GM12872 (cell line): ENCODE measurements around the gene FBXO33.
A peak's percentile ranks its signal among the peaks of the same experiment; 100 is the strongest.

Experiments used
- CTCF ChIP-seq: IDR thresholded peaks from 3 replicates; pipeline ENCODE4 v1.5.1; 2011; ENCODE audit warnings: low read depth, mild to moderate bottlenecking, low read length, moderate library complexity; ENCODE audit not compliant: insufficient read depth

The FBXO33 gene

GRCh38 chr14:39430762-39431415 is 1.3 kb downstream of the FBXO33 start:
- no peak for TF ChIP-seq CTCF

- TF ChIP-seq CTCF = no peak
These were observed 4.1 kb downstream of the FBXO33 start for GRCh38 chr14:39428118-39428517.

GRCh38 chr14:39426605-39427004 is 5.6 kb downstream of the FBXO33 start:
- peak; percentile 30; the same call in 1 of the 3 replicates for TF ChIP-seq CTCF

- TF ChIP-seq CTCF = no peak
These were observed 6.3 kb downstream of the FBXO33 start for GRCh38 chr14:39425947-39426346.

- TF ChIP-seq CTCF = no peak
These were observed 8.4 kb downstream of the FBXO33 start for GRCh38 chr14:39423793-39424192.

GRCh38 chr14:39422243-39422642 is 10.0 kb downstream of the FBXO33 start:
- no peak for TF ChIP-seq CTCF

GRCh38 chr14:39419272-39419671 is 13.0 kb downstream of the FBXO33 start:
- TF ChIP-seq CTCF = no peak
